GM15510 (cell line): ENCODE data around the gene TUT4.

Experiments
- POLR2A ChIP-seq: IDR thresholded peaks from 3 replicates; pipeline ENCODE4 v1.6.1; 2011; ENCODE audit warnings: borderline replicate concordance; ENCODE audit not compliant: insufficient read length; ENCODE audit errors: extremely low read depth

The TUT4 gene

GRCh38 chr1:52511851-52512615 is 40.9 kb downstream of the TUT4 start:
- no peak for TF ChIP-seq POLR2A

GRCh38 chr1:52511439-52511838 is 41.5 kb downstream of the TUT4 start:
- no peak for TF ChIP-seq POLR2A

- no peak for TF ChIP-seq POLR2A
Measured at GRCh38 chr1:52506920-52507546, 45.9 kb downstream of the TUT4 start.

- no peak for TF ChIP-seq POLR2A
Measured at GRCh38 chr1:52506349-52506748, 46.5 kb downstream of the TUT4 start.

- no peak for TF ChIP-seq POLR2A
Measured at GRCh38 chr1:52504720-52505119, 48.2 kb downstream of the TUT4 start.

GRCh38 chr1:52503706-52504105 is 49.2 kb downstream of the TUT4 start:
- TF ChIP-seq POLR2A: no peak

GRCh38 chr1:52502789-52503188 is 50.1 kb downstream of the TUT4 start:
- TF ChIP-seq POLR2A: no peak

GRCh38 chr1:52487632-52488031 is 65.3 kb downstream of the TUT4 start:
- no peak for TF ChIP-seq POLR2A

GRCh38 chr1:52482326-52483004 is 70.4 kb downstream of the TUT4 start:
- TF ChIP-seq POLR2A: no peak

GRCh38 chr1:52479076-52479475 is 73.8 kb downstream of the TUT4 start:
- no peak for TF ChIP-seq POLR2A

GRCh38 chr1:52477876-52478275 is 75.0 kb downstream of the TUT4 start:
- TF ChIP-seq POLR2A: no peak

- TF ChIP-seq POLR2A: no peak
Measured at GRCh38 chr1:52476943-52477342, 75.9 kb downstream of the TUT4 start.

- no peak for TF ChIP-seq POLR2A
Measured at GRCh38 chr1:52474807-52475206, 78.1 kb downstream of the TUT4 start.

GRCh38 chr1:52473039-52473438 is 79.9 kb downstream of the TUT4 start:
- no peak for TF ChIP-seq POLR2A

GRCh38 chr1:52472384-52472783 is 80.5 kb downstream of the TUT4 start:
- no peak for TF ChIP-seq POLR2A

GRCh38 chr1:52469108-52469507 is 83.8 kb downstream of the TUT4 start:
- TF ChIP-seq POLR2A: no peak
